ENCODE data around the gene KAZN. TPM values are rescaled to one million over a fixed set of nuclear protein-coding genes. Genes with fewer than 3 reads are reported as not detected.
"Not testable (repeated sequence)": the region's sequence is repeated elsewhere in the genome, so short reads cannot be mapped to it uniquely, and the experiment has no call there.

The KAZN gene
- total and polyA plus RNA-seq, 2 donors from 2014 or later = 17.4 to 60.8 TPM

GRCh38 chr1:15132965-15133364 lies 534.5 kb downstream of the KAZN start:
- H3K4me3 ChIP-seq (ENCODE audit: low read length in 3 of 3) = no peak overlapping the region
- no peaks in the 10 kb centered on the region for H3K36me3 ChIP-seq (ENCODE audit: control insufficient read depth in 2 of 3, insufficient read depth in 3 of 3, low read length in 3 of 3)
- no peaks in the 10 kb centered on the region for H3K27me3 ChIP-seq (ENCODE audit: control insufficient read depth, insufficient read depth, low read length)
- peaks cover 0 to 9% (median 0%) of the 10 kb centered on the region in 3 donors for H3K9me3 ChIP-seq (ENCODE audit: control insufficient read depth in 2 of 3, insufficient read depth in 1 of 3, low read length in 3 of 3)
- DNase-seq (no peak), FAIRE-seq (no peak)
- TF ChIP-seq CTCF (IDR thresholded peaks at IDR 0.05; ENCODE audit: borderline replicate concordance, extremely low read depth, insufficient read depth) = no peak
- intact Hi-C loops (cut with DNase I) = loop anchor here (10.0 kb wide), 1 partner anchor 172 kb away; no protein-coding TSS in a partner anchor
- no peak overlapping the region for H3K9ac ChIP-seq (ENCODE audit: low read length in 3 of 3)
- no peak overlapping the region for H3K27ac ChIP-seq (ENCODE audit: low read depth in 2 of 2, low read length in 2 of 2)
- peaks cover 0 to 6% (median 0%) of the 10 kb centered on the region in 3 donors for H3K4me1 ChIP-seq (ENCODE audit: control insufficient read depth in 2 of 3, insufficient read depth in 2 of 3, low read depth in 1 of 3, low read length in 3 of 3)

GRCh38 chr1:15134285-15134684 lies 535.8 kb downstream of the KAZN start:
- no peak for FAIRE-seq
- no peak for TF ChIP-seq CTCF (IDR thresholded peaks at IDR 0.05; ENCODE audit: borderline replicate concordance, extremely low read depth, insufficient read depth)
- H3K9ac ChIP-seq (ENCODE audit: low read length in 3 of 3) = no peak overlapping the region
- H3K4me1 ChIP-seq (ENCODE audit: control insufficient read depth in 2 of 3, insufficient read depth in 2 of 3, low read depth in 1 of 3, low read length in 3 of 3) = peaks cover 0 to 6% (median 0%) of the 10 kb centered on the region in 3 donors
- no peak overlapping the region for H3K4me3 ChIP-seq (ENCODE audit: low read length in 3 of 3)
- intact Hi-C loops (cut with DNase I) = loop anchor here (10.0 kb wide), 1 partner anchor 171 kb away; no protein-coding TSS in a partner anchor
- H3K27ac ChIP-seq (ENCODE audit: low read depth in 2 of 2, low read length in 2 of 2) = no peak overlapping the region
- H3K36me3 ChIP-seq (ENCODE audit: control insufficient read depth in 2 of 3, insufficient read depth in 3 of 3, low read length in 3 of 3) = no peaks in the 10 kb centered on the region
- H3K9me3 ChIP-seq (ENCODE audit: control insufficient read depth in 2 of 3, insufficient read depth in 1 of 3, low read length in 3 of 3) = peaks cover 0 to 9% (median 0%) of the 10 kb centered on the region in 3 donors
- no peak for DNase-seq
- no peaks in the 10 kb centered on the region for H3K27me3 ChIP-seq (ENCODE audit: control insufficient read depth, insufficient read depth, low read length)

GRCh38 chr1:15135604-15136003 lies 537.1 kb downstream of the KAZN start:
- not testable (repeated sequence) for DNase-seq; H3K4me3 ChIP-seq (ENCODE audit: low read length in 3 of 3); H3K9ac ChIP-seq (ENCODE audit: low read length in 3 of 3); H3K36me3 ChIP-seq (ENCODE audit: control insufficient read depth in 2 of 3, insufficient read depth in 3 of 3, low read length in 3 of 3); H3K27ac ChIP-seq (ENCODE audit: low read depth in 2 of 2, low read length in 2 of 2); FAIRE-seq; H3K27me3 ChIP-seq (ENCODE audit: control insufficient read depth, insufficient read depth, low read length); H3K9me3 ChIP-seq (ENCODE audit: control insufficient read depth in 2 of 3, insufficient read depth in 1 of 3, low read length in 3 of 3); H3K4me1 ChIP-seq (ENCODE audit: control insufficient read depth in 2 of 3, insufficient read depth in 2 of 3, low read depth in 1 of 3, low read length in 3 of 3)
- intact Hi-C loops (cut with DNase I) = loop anchor here (10.0 kb wide), 1 partner anchor 169 kb away; no protein-coding TSS in a partner anchor

GRCh38 chr1:15137809-15138208 lies 539.3 kb downstream of the KAZN start:
- H3K9ac ChIP-seq (ENCODE audit: low read length in 3 of 3) = no peak overlapping the region
- DNase-seq (no peak), FAIRE-seq (no peak)
- intact Hi-C loops (cut with DNase I) = loop anchor here (10.0 kb wide), 1 partner anchor 167 kb away; no protein-coding TSS in a partner anchor
- no peak overlapping the region for H3K27ac ChIP-seq (ENCODE audit: low read depth in 2 of 2, low read length in 2 of 2)
- no peak for TF ChIP-seq CTCF (IDR thresholded peaks at IDR 0.05; ENCODE audit: borderline replicate concordance, extremely low read depth, insufficient read depth)
- H3K4me1 ChIP-seq (ENCODE audit: control insufficient read depth in 2 of 3, insufficient read depth in 2 of 3, low read depth in 1 of 3, low read length in 3 of 3) = peaks cover 0 to 3% (median 0%) of the 10 kb centered on the region in 3 donors
- no peaks in the 10 kb centered on the region for H3K9me3 ChIP-seq (ENCODE audit: control insufficient read depth in 2 of 3, insufficient read depth in 1 of 3, low read length in 3 of 3)
- H3K4me3 ChIP-seq (ENCODE audit: low read length in 3 of 3) = no peak overlapping the region
- H3K36me3 ChIP-seq (ENCODE audit: control insufficient read depth in 2 of 3, insufficient read depth in 3 of 3, low read length in 3 of 3) = no peaks in the 10 kb centered on the region
- H3K27me3 ChIP-seq (ENCODE audit: control insufficient read depth, insufficient read depth, low read length) = no peaks in the 10 kb centered on the region

Measured in kidney (tissue), 14 donors.